ENCODE results near the gene ZC3H10.
A peak's percentile ranks its signal among the peaks of the same experiment; 100 is the strongest.

ZC3H10 gene

DNA sequence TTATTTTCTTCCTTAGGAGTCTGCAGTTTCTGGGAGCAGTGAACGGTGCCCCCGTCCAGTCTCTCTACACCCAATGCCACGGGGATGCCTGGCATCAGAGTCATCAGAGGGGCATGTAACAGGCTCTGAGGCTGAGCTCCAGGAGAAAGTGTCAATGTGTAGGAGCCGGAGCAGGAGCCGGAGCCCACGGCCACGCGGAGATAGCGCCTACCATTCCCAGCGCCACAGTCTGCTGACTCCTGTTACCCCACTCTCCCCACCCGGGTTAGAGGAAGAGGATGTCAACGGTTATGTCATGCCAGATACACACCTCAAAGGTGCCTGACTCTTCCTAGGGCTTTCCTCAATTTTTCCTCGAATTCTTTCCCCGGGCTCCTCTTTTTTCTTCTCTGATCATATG lies 17.0 kb upstream of the ZC3H10 start:
- DNase-seq (ENCODE audit: low read depth in 4 of 4, low spot score in 1 of 4): no peak

DNA sequence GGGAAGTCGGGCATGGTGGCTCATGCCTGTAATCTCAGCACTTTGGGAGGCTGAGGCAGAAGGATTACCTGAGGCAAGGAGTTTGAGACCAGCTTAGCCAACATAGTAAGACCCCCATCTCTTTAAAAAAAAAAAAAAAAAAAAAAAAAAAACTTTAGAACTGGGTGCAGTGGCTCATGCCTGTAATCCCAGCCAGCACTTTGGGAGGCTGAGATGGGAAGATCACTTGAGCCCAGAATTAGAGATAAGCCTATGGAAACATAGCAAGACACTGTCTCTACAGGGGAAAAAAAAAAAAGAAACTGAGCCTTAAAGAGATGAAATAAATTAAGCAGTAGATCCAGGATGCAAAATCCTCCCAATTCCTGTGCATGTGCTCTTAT lies 15.4 kb upstream of the ZC3H10 start:
- DNase-seq (ENCODE audit: low read depth in 4 of 4, low spot score in 1 of 4): no peak

- DNase-seq (ENCODE audit: low read depth in 4 of 4, low spot score in 1 of 4): no peak
Measured at GRCh38 chr12:56103066-56103711, 14.9 kb upstream of the ZC3H10 start.

DNA sequence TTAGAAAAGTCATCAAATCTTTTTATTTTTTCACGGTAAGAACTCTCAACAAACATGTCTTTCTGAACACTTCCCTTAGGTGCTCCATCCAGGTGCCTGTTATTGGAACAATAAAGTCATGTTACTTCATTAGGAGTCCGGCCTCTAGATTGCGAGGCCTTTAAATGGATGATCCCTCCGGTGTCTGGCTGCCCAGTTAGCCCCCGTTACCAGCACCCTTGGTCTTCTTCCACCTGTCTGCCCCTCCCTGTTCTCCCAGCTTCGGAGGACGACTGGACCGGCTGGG lies 14.3 kb upstream of the ZC3H10 start:
- DNase-seq (ENCODE audit: low read depth in 4 of 4, low spot score in 1 of 4): peak in 1 of 4 experiments; percentile 16

- DNase-seq (ENCODE audit: low read depth in 4 of 4, low spot score in 1 of 4): peak; percentile 89 to 98 (median 94)
Measured at GRCh38 chr12:56104109-56104814, 13.8 kb upstream of the ZC3H10 start, which contains the start of gene PA2G4. Gene PA2G4, plus strand, starts transcription at chr12:56104559. Its CDS starts 179 bp downstream, at chr12:56104738.

DNA sequence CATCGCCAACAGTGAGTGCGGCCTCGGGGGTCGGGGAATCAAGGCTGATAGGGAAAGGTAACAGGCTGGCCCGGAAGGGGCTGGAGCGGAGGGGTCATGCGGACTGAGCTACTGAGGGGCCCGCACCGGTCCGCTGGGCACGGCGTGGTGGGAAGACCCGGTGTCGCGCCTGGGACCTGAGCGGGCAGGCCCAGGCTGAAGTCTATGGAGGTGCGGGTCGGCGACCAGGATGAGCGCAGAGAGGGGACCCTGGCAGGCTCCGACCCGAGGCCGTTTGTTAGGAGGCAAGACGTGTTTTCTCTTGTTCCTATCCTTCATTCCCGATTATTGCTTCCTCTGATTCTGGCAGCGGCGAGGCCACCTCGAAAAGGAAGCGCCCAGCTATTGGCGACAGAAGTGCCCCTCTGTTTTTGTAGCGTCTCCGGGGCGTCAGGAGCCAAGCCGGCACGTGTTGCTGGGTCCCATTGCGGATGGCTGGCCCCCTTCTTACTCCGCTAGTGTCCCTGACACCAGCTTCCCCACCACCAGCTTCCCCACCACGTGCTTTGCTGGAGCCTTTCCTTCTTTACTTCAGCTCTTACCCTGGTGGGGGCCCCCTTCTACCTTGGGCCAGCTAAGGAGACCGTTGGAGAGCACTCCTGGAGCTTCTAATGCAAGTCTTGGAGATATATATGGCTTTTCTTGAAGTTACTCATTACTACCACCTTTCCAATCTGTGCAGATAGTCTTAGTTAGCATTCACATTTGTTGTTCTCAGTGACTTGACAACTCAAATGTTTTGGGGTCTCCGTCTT lies 13.1 kb upstream of the ZC3H10 start:
- no peak for DNase-seq (ENCODE audit: low read depth in 4 of 4, low spot score in 1 of 4)

DNA sequence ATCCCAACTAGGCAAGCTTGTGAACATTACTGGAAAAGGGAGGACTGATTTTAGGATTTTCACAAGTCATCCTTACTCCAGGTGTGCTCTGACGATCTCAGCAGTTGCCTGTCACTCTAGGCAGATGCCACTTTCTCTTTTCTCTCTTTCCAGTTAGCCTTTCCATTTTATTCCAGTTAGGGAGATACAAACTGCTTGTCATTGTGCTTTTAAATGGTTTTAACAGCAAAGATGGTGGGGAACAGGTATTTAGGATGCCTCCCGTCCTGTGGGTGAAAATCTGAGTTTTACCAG lies 12.5 kb upstream of the ZC3H10 start:
- no peak for DNase-seq (ENCODE audit: low read depth in 4 of 4, low spot score in 1 of 4)

GRCh38 chr12:56107242-56107641 lies 10.8 kb upstream of the ZC3H10 start:
- DNase-seq (ENCODE audit: low read depth in 4 of 4, low spot score in 1 of 4): no peak

- no peak for DNase-seq (ENCODE audit: low read depth in 4 of 4, low spot score in 1 of 4)
Measured at GRCh38 chr12:56110571-56110970, 7.5 kb upstream of the ZC3H10 start.

GRCh38 chr12:56114084-56114483 lies 4.0 kb upstream of the ZC3H10 start:
- DNase-seq (ENCODE audit: low read depth in 4 of 4, low spot score in 1 of 4): no peak

GRCh38 chr12:56115329-56115728 lies 2.7 kb upstream of the ZC3H10 start:
- no peak for DNase-seq (ENCODE audit: low read depth in 4 of 4, low spot score in 1 of 4)

DNA sequence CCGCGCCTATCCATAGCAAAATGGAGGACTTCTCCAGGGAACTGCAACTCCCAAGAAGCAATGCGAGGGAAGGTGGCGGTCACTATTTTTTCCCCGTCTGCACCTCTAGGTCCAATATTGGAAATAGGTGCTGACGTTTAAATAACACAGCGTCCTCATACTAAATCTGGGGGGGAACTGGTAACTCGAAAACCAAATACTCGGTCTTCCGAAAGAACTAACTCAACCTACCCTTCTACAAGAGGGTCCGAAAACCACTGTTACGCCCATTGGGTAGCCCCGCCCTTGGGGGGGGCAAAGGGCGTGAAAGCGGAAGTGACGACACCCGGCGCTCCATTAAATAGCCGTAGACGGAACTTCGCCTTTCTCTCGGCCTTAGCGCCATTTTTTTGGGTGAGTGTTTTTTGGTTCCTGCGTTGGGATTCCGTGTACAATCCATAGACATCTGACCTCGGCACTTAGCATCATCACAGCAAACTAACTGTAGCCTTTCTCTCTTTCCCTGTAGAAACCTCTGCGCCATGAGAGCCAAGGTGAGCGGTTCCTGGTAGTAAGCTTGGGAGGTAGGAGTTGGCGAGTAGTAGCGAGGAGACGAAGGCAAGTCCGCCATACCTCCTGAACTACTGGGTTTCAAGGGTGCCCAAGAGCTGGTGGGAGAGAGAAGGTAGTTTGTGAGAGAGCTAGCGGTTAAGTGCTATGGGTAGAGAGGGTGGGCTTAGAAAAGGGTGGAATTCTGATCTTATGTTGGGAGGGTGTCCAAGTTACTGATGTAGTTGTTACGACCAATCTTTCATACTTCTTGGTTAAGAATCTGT lies 1.6 kb upstream of the ZC3H10 start, which contains the start of gene RPL41:
Gene RPL41 (plus strand): TSS at position 367 of the 815 bp plus-strand sequence.
- DNase-seq (ENCODE audit: low read depth in 4 of 4, low spot score in 1 of 4): peak; percentile 86 to 91 (median 89)

GRCh38 chr12:56117082-56117706 lies 872 bp upstream of the ZC3H10 start:
- peak in 1 of 4 experiments; percentile 14 for DNase-seq (ENCODE audit: low read depth in 4 of 4, low spot score in 1 of 4)

- DNase-seq (ENCODE audit: low read depth in 4 of 4, low spot score in 1 of 4): no peak
Measured at GRCh38 chr12:56118688-56119357, 757 bp downstream of the ZC3H10 start.

DNA sequence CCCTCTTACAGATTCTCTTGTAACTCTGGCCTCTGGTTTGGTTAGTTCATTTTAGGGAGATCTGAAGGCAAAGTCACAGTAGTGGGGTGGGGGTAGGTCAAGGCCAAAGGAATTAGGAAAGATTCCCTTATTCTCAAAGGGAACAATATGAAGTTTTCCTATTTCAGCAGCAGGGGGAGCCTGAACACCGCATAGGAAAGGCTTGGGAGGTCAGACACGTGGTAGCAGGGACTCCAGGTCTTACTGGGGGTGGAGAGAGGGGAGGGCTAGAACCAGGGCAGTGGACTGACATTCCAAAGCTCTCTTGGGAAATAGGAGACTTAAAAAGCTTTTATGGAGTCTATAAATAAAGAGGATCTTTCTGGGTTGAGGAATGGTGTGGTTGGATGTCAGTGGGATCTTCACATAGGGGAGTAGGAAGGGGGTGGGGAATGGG lies 1.3 kb downstream of the ZC3H10 start:
- peak in 2 of 4 experiments; percentile 27 to 42 for DNase-seq (ENCODE audit: low read depth in 4 of 4, low spot score in 1 of 4)

- DNase-seq (ENCODE audit: low read depth in 4 of 4, low spot score in 1 of 4): no peak
Measured at GRCh38 chr12:56120158-56120846, 2.2 kb downstream of the ZC3H10 start.

DNA sequence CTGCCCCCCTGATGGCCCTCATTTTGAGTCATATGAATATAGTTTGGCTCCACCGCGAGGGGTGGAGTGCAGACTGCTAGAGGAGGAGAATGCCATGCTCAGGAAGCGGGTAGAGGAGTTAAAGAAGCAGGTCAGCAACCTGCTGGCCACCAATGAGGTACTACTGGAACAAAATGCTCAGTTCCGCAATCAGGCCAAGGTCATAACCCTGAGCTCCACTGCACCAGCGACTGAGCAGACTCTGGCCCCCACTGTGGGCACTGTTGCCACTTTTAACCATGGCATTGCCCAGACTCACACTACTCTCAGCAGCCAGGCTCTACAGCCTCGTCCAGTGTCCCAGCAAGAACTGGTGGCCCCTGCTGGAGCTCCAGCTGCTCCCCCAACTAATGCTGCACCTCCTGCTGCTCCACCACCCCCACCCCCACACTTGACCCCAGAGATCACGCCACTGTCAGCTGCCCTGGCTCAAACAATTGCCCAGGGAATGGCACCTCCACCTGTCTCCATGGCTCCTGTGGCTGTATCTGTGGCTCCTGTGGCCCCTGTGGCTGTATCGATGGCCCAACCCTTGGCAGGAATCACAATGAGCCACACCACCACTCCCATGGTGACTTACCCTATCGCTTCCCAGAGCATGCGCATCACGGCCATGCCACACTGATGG lies 3.3 kb downstream of the ZC3H10 start:
- DNase-seq (ENCODE audit: low read depth in 4 of 4, low spot score in 1 of 4): no peak

DNA sequence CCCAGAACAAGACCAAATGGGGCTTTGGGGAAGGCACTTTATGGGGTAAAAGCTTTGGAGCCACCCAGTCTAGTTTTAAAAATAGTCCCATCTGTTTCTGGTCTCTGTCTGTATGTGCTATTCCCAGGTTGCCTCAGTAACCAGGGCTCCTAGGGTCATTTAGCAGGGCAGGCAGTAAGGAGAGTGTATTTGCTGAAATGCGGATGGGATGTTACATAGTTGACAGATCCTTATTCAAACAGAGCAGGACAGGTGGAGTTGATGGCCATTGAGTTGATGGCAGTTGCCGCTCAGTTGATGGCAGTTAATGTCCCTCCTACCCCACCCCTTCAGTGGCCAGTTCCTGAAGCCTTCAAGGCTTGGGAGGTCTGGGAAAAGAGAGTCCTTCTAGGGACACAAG lies 4.6 kb downstream of the ZC3H10 start:
- DNase-seq (ENCODE audit: low read depth in 4 of 4, low spot score in 1 of 4): no peak

- DNase-seq (ENCODE audit: low read depth in 4 of 4, low spot score in 1 of 4): no peak
Measured at GRCh38 chr12:56124133-56124532, 6.1 kb downstream of the ZC3H10 start.

All from stimulated activated CD4-positive, alpha-beta T cell treated with anti-CD3 and anti-CD28 coated beads, Interleukin-1b, Interleukin-23, amount 100 ng/mL, for 24 hours (primary cell).